RWPE2 (cell line): ENCODE measurements around the gene MMP13.
A peak's percentile ranks its signal among the peaks of the same experiment; 100 is the strongest.

Experiments
- ATAC-seq: fragments of 200-7000 bp; cut with Tn5 transposase; 3 replicates; pipeline ENCODE4 v1.9.1; 2021; ENCODE audit warnings: low read depth
- DNase-seq: peaks from one replicate; pipeline ENCODE4 v3.0.0-alpha.2; 2020; ENCODE audit warnings: low spot score
- H3K27ac ChIP-seq: fragments of 450-650 bp; 2 replicates; pipeline ENCODE4 v1.5.1; 2017; ENCODE audit warnings: mild to moderate bottlenecking; ENCODE audit not compliant: poor library complexity, severe bottlenecking
- H3K27me3 ChIP-seq: fragments of 250-450 bp; sonication (Bioruptor Pico); 2 replicates; pipeline ENCODE4 v1.5.1; 2021; ENCODE audit warnings: mild to moderate bottlenecking, moderate library complexity; ENCODE audit not compliant: insufficient read depth, poor library complexity, severe bottlenecking
- H3K36me3 ChIP-seq: fragments of 250-450 bp; sonication (Bioruptor Pico); 2 replicates; pipeline ENCODE4 v1.5.1; 2020; ENCODE audit warnings: low read depth, mild to moderate bottlenecking, moderate library complexity
- H3K4me1 ChIP-seq: fragments of 250-450 bp; sonication (Bioruptor Pico); 2 replicates; pipeline ENCODE4 v1.5.1; 2021; ENCODE audit warnings: mild to moderate bottlenecking, moderate library complexity; ENCODE audit not compliant: insufficient read depth, poor library complexity, severe bottlenecking
- H3K4me3 ChIP-seq: fragments of 250-450 bp; sonication (Bioruptor Pico); 2 replicates; pipeline ENCODE4 v1.5.1; 2021; ENCODE audit warnings: mild to moderate bottlenecking, moderate library complexity; ENCODE audit not compliant: severe bottlenecking
- H3K9me3 ChIP-seq: fragments of 250-450 bp; sonication (Bioruptor Pico); 2 replicates; pipeline ENCODE4 v1.5.1; 2021; ENCODE audit warnings: mild to moderate bottlenecking, moderate library complexity; ENCODE audit not compliant: severe bottlenecking
- TF ChIP-seq, protein P1 (sequence below): fragments of 450-650 bp; IDR thresholded peaks from one replicate; pipeline ENCODE4 v1.5.1; 2017; ENCODE audit warnings: mild to moderate bottlenecking, moderate library complexity; ENCODE audit not compliant: poor library complexity, severe bottlenecking

Gene MMP13

DNA sequence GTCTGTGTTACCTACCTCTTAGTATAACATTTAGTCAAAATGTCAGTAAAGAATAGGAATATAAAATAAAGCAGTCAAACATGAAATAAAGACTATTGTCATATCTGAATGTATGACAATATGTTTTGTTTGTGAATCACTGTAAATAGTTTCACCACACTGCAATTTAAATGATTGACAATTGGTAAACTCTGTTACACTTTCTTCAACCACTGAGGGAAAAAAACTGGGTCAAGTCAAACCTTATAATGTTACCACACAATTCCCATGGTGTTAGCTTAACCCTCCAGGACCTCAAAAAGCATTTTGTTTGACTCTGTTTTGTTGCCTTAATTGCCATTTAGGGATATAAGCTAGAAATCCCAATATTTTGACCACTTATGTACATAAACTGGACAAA is 10.5 kb upstream of the MMP13 start:
- H3K27ac ChIP-seq: no peak overlapping the region
- no peak overlapping the region for H3K4me3 ChIP-seq
- no peak for ATAC-seq
- no peaks in the 10 kb centered on the region for H3K36me3 ChIP-seq
- TF ChIP-seq, protein P1, sequence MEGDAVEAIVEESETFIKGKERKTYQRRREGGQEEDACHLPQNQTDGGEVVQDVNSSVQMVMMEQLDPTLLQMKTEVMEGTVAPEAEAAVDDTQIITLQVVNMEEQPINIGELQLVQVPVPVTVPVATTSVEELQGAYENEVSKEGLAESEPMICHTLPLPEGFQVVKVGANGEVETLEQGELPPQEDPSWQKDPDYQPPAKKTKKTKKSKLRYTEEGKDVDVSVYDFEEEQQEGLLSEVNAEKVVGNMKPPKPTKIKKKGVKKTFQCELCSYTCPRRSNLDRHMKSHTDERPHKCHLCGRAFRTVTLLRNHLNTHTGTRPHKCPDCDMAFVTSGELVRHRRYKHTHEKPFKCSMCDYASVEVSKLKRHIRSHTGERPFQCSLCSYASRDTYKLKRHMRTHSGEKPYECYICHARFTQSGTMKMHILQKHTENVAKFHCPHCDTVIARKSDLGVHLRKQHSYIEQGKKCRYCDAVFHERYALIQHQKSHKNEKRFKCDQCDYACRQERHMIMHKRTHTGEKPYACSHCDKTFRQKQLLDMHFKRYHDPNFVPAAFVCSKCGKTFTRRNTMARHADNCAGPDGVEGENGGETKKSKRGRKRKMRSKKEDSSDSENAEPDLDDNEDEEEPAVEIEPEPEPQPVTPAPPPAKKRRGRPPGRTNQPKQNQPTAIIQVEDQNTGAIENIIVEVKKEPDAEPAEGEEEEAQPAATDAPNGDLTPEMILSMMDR: no peak
- H3K9me3 ChIP-seq: no peaks in the 10 kb centered on the region
- H3K27me3 ChIP-seq: no peaks in the 10 kb centered on the region
- no peaks in the 10 kb centered on the region for H3K4me1 ChIP-seq
- no peak for DNase-seq

DNA sequence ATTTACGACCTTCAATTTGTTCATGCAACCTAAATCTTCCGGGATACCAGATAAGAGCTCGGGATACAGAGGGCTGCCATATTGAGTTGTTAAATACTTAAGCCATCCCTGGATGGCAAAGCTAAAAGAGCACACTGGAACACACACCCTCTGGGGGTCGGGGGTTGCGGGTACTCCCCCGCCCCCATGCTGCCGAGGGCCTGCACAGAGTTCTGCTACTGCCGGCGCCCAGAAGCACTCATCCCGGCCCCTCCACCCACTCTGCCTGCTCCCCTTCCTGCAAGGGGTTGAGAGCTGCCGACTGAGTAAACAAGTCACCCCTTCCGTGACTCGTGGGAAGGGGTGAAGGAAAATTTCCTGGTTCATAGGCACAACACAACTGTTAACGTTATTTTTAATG is 9.3 kb upstream of the MMP13 start:
- ATAC-seq (no peak), DNase-seq (no peak)
- H3K36me3 ChIP-seq: no peaks in the 10 kb centered on the region
- H3K4me1 ChIP-seq: no peaks in the 10 kb centered on the region
- H3K4me3 ChIP-seq: no peak overlapping the region
- H3K27ac ChIP-seq: no peak overlapping the region
- H3K27me3 ChIP-seq: no peaks in the 10 kb centered on the region
- TF ChIP-seq, protein P1: no peak
- H3K9me3 ChIP-seq: no peaks in the 10 kb centered on the region

DNA sequence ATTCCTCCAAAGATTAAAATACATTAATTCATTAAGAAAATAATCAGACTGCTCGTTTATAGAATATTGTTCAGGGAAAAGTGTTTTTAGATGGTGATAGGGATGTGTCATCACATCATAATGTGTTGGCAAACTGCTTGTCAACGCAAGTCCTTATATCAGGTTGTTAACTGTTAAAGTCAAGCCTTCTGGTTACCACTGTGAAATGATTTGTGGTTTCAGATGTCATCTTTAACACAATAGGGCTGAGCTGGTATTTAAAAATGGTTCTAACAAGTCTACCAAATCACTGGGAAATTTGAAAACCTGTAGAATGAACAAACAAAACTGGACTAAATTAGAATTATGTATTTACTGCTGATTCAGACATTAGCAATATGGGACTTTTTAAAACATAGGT is 2.4 kb upstream of the MMP13 start:
- DNase-seq: no peak
- TF ChIP-seq, protein P1: no peak

DNA sequence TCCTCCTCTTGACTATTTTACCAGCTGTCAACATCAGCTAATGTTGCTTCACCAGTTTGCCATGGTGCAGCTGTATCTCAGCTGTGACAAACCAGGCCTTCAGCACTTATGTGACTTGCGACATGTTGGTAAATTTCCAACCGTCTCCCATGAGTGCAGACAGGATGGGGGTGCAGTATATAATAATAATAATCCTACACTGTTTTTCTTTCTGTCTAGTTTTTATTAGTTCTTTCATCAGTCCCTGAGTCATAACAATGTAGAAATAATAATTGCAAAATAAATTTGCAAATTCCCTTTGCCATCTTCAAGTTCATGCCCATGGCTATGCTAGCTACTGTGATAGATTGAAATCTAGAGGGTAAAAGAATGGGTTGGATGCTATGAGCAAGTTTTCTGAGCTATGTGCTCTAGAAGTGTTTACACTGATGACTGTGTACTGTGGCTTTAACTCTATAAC is 4.9 kb downstream of the MMP13 start:
- Histone ChIP-seq H3K27ac (no peak overlapping the region), H3K9me3 (no peaks in the 10 kb centered on the region), H3K27me3 (no peaks in the 10 kb centered on the region), H3K4me1 (peaks cover 6% of the 10 kb centered on the region), H3K36me3 (no peaks in the 10 kb centered on the region), H3K4me3 (no peak overlapping the region)
- ATAC-seq: peak; percentile 93
- no peak for DNase-seq
- TF ChIP-seq, protein P1: no peak

More for the DNA sequence above, 2.4 kb upstream of the MMP13 start:
- H3K4me3 ChIP-seq: no peak overlapping the region
- peaks cover 2% of the 10 kb centered on the region for H3K9me3 ChIP-seq
- H3K4me1 ChIP-seq: peaks cover 16% of the 10 kb centered on the region
- H3K36me3 ChIP-seq: no peaks in the 10 kb centered on the region
- no peak overlapping the region for H3K27ac ChIP-seq
- ATAC-seq: peak; percentile 74
- H3K27me3 ChIP-seq: no peaks in the 10 kb centered on the region

DNA sequence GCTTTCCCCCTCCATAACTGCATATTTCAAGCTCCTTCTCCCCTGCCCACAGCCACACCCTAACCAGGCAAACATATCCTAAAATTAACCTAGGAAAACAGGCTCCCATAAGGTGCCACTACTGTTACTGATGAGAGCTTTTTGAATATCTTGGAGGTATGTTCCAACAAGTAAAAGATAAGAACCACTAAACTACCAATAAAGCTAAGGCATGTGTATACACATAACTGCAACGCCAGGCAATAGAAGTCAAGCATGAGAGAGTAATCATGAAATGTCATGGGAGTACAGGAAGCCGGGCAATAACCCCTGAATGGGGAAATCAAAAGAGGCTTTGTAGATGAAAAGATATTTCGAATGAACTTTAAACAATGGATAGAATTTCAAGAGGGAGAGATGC is 9.3 kb downstream of the MMP13 start:
- no peaks in the 10 kb centered on the region for H3K9me3 ChIP-seq
- DNase-seq (no peak), ATAC-seq (no peak)
- H3K4me1 ChIP-seq: peaks cover 3% of the 10 kb centered on the region
- no peak overlapping the region for H3K27ac ChIP-seq
- TF ChIP-seq, protein P1: no peak
- no peaks in the 10 kb centered on the region for H3K27me3 ChIP-seq
- H3K36me3 ChIP-seq: no peaks in the 10 kb centered on the region
- H3K4me3 ChIP-seq: no peak overlapping the region
